Measurements from ENCODE around the gene CFAP45. TPM values are rescaled to one million over a fixed set of nuclear protein-coding genes. Genes with fewer than 3 reads are reported as not detected.
A peak's percentile ranks its signal among the peaks of the same experiment; 100 is the strongest.

The CFAP45 gene
- total RNA-seq, 1 experiment from 2014 or later = 9.3 TPM

- DNase-seq = no peak
- Histone ChIP-seq H3F3A (ENCODE audit: insufficient read depth, low read depth) (peaks cover 10% of the 10 kb centered on the region; the same call in 1 of the 2 replicates), H3K36me3 (ENCODE audit: low read depth) (no peaks in the 10 kb centered on the region), H3K4me3 (no peak overlapping the region), H2AFZ (no peak overlapping the region), H3K9me2 (ENCODE audit: insufficient read depth) (no peaks in the 10 kb centered on the region), H3K9me3 (ENCODE audit: insufficient read depth, low read depth) (no peaks in the 10 kb centered on the region), H3K4me1 (replicated peaks; ENCODE audit: insufficient read depth) (peaks cover 26% of the 10 kb centered on the region), H3K4me2 (no peak overlapping the region), H4K20me1 (ENCODE audit: insufficient read depth) (peaks cover 8% of the 10 kb centered on the region), H3K79me2 (ENCODE audit: low read depth) (peaks cover 28% of the 10 kb centered on the region), H3K27me3 (ENCODE audit: insufficient read depth, low read depth) (no peaks in the 10 kb centered on the region), H3K27ac (no peak overlapping the region)
- intact Hi-C loops (cut with micrococcal nuclease; ENCODE audit: unreplicated experiment) = no loop called here
- CTCF ChIA-PET = no interaction called here
- POLR2A ChIA-PET (ENCODE audit: unreplicated experiment) = no interaction called here
- BruUV-seq (replicated peaks) = no TSS peak
- TF ChIP-seq, protein P1, sequence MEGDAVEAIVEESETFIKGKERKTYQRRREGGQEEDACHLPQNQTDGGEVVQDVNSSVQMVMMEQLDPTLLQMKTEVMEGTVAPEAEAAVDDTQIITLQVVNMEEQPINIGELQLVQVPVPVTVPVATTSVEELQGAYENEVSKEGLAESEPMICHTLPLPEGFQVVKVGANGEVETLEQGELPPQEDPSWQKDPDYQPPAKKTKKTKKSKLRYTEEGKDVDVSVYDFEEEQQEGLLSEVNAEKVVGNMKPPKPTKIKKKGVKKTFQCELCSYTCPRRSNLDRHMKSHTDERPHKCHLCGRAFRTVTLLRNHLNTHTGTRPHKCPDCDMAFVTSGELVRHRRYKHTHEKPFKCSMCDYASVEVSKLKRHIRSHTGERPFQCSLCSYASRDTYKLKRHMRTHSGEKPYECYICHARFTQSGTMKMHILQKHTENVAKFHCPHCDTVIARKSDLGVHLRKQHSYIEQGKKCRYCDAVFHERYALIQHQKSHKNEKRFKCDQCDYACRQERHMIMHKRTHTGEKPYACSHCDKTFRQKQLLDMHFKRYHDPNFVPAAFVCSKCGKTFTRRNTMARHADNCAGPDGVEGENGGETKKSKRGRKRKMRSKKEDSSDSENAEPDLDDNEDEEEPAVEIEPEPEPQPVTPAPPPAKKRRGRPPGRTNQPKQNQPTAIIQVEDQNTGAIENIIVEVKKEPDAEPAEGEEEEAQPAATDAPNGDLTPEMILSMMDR (conservative IDR thresholded peaks at IDR 0.05) = no peak
- no peak for TF ChIP-seq EZH2 (IDR thresholded peaks at IDR 0.05; ENCODE audit: low read depth)
Observed at GRCh38 chr1:159927211-159927848, 27.4 kb upstream of the CFAP45 start.

- peaks cover 22% of the 10 kb centered on the region for H4K20me1 ChIP-seq (ENCODE audit: insufficient read depth)
- ChIA-PET CTCF (interaction anchor here (2.4 kb wide), 1 partner anchor 33 kb away, joined by 12 read pairs; no protein-coding TSS in a partner anchor), POLR2A (ENCODE audit: unreplicated experiment) (interaction anchor here (0.6 to 2.4 kb wide), 5 partner anchors 9 to 106 kb away, joined by 3 to 18 read pairs (median 4); no protein-coding TSS in a partner anchor)
- H3K27ac ChIP-seq = peak overlapping the region; percentile 93
- H3K27me3 ChIP-seq (ENCODE audit: insufficient read depth, low read depth) = no peaks in the 10 kb centered on the region
- no peak for DNase-seq
- H3K4me3 ChIP-seq = peak overlapping the region; percentile 93
- TF ChIP-seq, protein P1 (conservative IDR thresholded peaks at IDR 0.05) = no peak
- TF ChIP-seq EZH2 (IDR thresholded peaks at IDR 0.05; ENCODE audit: low read depth) = no peak
- H3K79me2 ChIP-seq (ENCODE audit: low read depth) = peaks cover 44% of the 10 kb centered on the region
- no peaks in the 10 kb centered on the region for H3K9me3 ChIP-seq (ENCODE audit: insufficient read depth, low read depth)
- peaks cover 7% of the 10 kb centered on the region for H3K36me3 ChIP-seq (ENCODE audit: low read depth)
- H3K4me1 ChIP-seq (replicated peaks; ENCODE audit: insufficient read depth) = peaks cover 42% of the 10 kb centered on the region
- TSS peak; percentile 67 for BruUV-seq (replicated peaks)
- H3K9me2 ChIP-seq (ENCODE audit: insufficient read depth) = no peaks in the 10 kb centered on the region
- H3F3A ChIP-seq (ENCODE audit: insufficient read depth, low read depth) = peaks cover 15% of the 10 kb centered on the region; the same call in 1 of the 2 replicates
- peak overlapping the region; percentile 61 for H2AFZ ChIP-seq
- intact Hi-C loops (cut with micrococcal nuclease; ENCODE audit: unreplicated experiment) = loop anchor here (1.0 to 2.0 kb wide), 3 partner anchors 20 to 145 kb away; partner anchors contain the start of genes DUSP23 and IGSF9
- peak overlapping the region; percentile 88 for H3K4me2 ChIP-seq
Observed at GRCh38 chr1:159925719-159926078, 25.7 kb upstream of the CFAP45 start.

DNA sequence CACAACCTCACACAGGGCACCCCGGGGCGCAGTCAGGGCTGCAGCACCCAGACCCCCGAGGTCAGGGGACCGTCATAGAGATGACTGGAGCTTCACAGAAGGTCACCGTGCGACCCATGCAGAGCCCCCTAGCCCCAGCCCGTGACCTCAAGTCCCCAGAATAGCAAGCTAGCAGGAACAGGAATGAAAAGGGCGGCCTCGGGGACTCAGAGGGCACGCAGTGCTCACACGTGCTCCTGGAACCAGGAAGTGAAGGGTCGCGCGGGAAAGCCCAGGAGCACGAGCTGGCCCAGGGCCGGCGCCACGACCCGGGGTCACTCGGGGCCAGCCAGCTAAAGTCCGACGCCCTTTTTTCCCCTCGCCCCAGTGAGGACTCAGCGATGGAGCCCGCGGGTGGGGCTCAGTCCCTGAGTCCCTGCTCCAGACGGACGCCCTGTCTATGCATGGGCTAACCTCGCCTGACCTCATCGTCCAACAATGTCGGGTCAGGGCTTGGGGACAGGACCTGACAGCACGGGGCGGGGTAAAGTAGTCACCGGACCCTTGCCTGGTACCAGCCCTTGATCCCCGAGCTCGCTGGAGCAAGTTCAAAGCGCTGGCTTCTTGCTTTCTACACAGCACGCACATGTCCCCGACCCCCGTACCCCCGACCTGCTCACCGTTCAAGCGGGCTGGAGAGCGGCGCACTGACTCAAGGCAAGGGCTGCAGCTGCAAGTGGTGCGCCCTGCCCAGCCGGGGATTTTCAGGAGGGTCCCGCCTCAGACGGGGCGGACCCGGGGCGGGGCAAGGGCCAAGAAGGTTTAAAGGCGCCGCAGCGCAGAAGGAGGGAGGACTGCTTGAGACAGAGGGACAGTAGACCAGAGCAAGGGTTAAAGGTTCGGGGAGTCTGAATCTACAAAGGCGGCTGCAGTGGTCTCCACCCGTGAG, 25.1 kb upstream of the CFAP45 start, which contains the start of gene TAGLN2:
Gene TAGLN2 (minus strand): TSS at position 717 of the 928 bp plus-strand sequence. CDS start 4,998 bp downstream, outside the sequence.
- POLR2A ChIA-PET (ENCODE audit: unreplicated experiment) = interaction anchor here (0.6 to 2.5 kb wide), 12 partner anchors 8 to 762 kb away, joined by 3 to 18 read pairs (median 4); partner anchors contain the start of gene CFAP45
- Histone ChIP-seq H3K27me3 (ENCODE audit: insufficient read depth, low read depth) (no peaks in the 10 kb centered on the region), H3K36me3 (ENCODE audit: low read depth) (peaks cover 14% of the 10 kb centered on the region), H3F3A (ENCODE audit: insufficient read depth, low read depth) (peaks cover 21% of the 10 kb centered on the region; the same call in 1 of the 2 replicates), H3K9me2 (ENCODE audit: insufficient read depth) (no peaks in the 10 kb centered on the region), H3K9me3 (ENCODE audit: insufficient read depth, low read depth) (no peaks in the 10 kb centered on the region), H2AFZ (peak within 1 kb of the TSS; percentile 61), H3K4me1 (replicated peaks; ENCODE audit: insufficient read depth) (peaks cover 49% of the 10 kb centered on the region), H3K27ac (peak within 1 kb of the TSS; percentile 93), H3K4me2 (peak within 1 kb of the TSS; percentile 88), H3K79me2 (ENCODE audit: low read depth) (peaks cover 51% of the 10 kb centered on the region), H3K4me3 (peak within 1 kb of the TSS; percentile 93), H4K20me1 (ENCODE audit: insufficient read depth) (peaks cover 25% of the 10 kb centered on the region)
- intact Hi-C loops (cut with micrococcal nuclease; ENCODE audit: unreplicated experiment) = loop anchor here (1.0 to 2.0 kb wide), 5 partner anchors 9 to 145 kb away; partner anchors contain the start of genes CFAP45, DUSP23 and IGSF9
- TF ChIP-seq, protein P1 (conservative IDR thresholded peaks at IDR 0.05) = no peak; the same call in 1 of the 2 replicates
- no peak for TF ChIP-seq EZH2 (IDR thresholded peaks at IDR 0.05; ENCODE audit: low read depth)
- DNase-seq = peak; percentile 87 to 92
- BruUV-seq (replicated peaks) = no TSS peak
- CTCF ChIA-PET = interaction anchor here (2.4 kb wide), 1 partner anchor 32 kb away, joined by 12 read pairs; no protein-coding TSS in a partner anchor
